Rectal smooth muscle tissue (tissue), 1 donor: Measurements from ENCODE around the gene IQCE.
A peak's percentile ranks its signal among the peaks of the same experiment; 100 is the strongest.

Experiments used
- H3K27ac ChIP-seq: one replicate; pipeline ENCODE4 v1.7.0; 2013; ENCODE audit warnings: low read depth, low read length, inconsistent platforms
- H3K27me3 ChIP-seq: one replicate; pipeline ENCODE4 v1.7.0; 2013; ENCODE audit warnings: low read length; ENCODE audit not compliant: control insufficient read depth, insufficient read depth
- H3K36me3 ChIP-seq: one replicate; pipeline ENCODE4 v1.7.0; 2013; ENCODE audit warnings: low read length; ENCODE audit not compliant: control insufficient read depth, insufficient read depth
- H3K4me1 ChIP-seq: one replicate; pipeline ENCODE4 v1.7.0; 2013; ENCODE audit warnings: low read length; ENCODE audit not compliant: control insufficient read depth, insufficient read depth
- H3K4me3 ChIP-seq: one replicate; pipeline ENCODE4 v1.7.0; 2013; ENCODE audit warnings: low read length
- H3K9ac ChIP-seq: one replicate; pipeline ENCODE4 v1.7.0; 2013; ENCODE audit warnings: low read length

IQCE gene

GRCh38 chr7:2523941-2524807 is 34.6 kb upstream of the IQCE start:
- Histone ChIP-seq H3K27ac (peak overlapping the region; percentile 51), H3K36me3 (peaks cover 2% of the 10 kb centered on the region), H3K27me3 (peaks cover 23% of the 10 kb centered on the region), H3K4me3 (peak overlapping the region; percentile 78), H3K9ac (peak overlapping the region; percentile 21), H3K4me1 (peaks cover 4% of the 10 kb centered on the region)

DNA sequence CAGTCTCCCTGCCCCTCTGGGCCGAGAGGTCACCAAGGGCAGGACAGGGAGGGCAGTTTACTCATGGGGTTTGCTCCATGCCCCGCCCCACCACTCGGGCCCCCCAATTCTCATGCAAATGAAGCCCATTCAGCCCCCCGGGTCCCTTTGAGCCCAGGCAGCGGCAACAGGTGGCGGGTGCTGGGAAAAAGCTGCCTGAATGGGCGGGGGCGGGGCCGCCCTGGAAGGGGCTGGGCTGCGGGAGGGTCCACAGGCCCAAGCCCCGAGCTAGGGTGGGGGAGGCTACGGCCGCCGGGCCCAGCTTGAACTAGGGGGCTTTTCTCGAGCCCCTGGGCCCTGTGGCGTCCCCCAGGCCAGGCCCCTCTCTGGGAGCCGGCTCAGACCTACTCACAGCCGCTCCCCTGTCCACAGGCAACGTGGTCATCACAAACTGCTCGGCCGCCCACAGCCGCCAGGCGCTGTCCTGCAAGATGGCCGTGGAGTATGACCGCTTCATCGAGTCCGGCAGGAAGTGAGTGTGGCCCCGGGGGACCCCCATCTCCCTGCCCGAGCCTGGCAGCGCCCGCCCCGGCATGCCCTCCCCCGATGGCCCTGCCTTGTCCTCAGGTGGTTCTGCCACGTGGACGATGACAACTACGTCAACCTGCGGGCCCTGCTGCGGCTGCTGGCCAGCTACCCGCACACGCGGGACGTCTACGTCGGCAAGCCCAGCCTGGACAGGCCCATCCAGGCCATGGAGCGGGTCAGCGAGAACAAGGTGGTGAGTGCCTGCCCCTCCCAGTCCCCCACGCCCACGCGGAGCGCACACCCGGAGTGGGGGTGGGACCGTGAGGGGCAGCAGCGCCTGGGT is 33.7 kb upstream of the IQCE start:
- no peak overlapping the region for H3K4me3 ChIP-seq
- H3K9ac ChIP-seq = no peak overlapping the region
- H3K27me3 ChIP-seq = peaks cover 23% of the 10 kb centered on the region
- H3K4me1 ChIP-seq = peaks cover 4% of the 10 kb centered on the region
- H3K36me3 ChIP-seq = peaks cover 2% of the 10 kb centered on the region
- no peak overlapping the region for H3K27ac ChIP-seq

DNA sequence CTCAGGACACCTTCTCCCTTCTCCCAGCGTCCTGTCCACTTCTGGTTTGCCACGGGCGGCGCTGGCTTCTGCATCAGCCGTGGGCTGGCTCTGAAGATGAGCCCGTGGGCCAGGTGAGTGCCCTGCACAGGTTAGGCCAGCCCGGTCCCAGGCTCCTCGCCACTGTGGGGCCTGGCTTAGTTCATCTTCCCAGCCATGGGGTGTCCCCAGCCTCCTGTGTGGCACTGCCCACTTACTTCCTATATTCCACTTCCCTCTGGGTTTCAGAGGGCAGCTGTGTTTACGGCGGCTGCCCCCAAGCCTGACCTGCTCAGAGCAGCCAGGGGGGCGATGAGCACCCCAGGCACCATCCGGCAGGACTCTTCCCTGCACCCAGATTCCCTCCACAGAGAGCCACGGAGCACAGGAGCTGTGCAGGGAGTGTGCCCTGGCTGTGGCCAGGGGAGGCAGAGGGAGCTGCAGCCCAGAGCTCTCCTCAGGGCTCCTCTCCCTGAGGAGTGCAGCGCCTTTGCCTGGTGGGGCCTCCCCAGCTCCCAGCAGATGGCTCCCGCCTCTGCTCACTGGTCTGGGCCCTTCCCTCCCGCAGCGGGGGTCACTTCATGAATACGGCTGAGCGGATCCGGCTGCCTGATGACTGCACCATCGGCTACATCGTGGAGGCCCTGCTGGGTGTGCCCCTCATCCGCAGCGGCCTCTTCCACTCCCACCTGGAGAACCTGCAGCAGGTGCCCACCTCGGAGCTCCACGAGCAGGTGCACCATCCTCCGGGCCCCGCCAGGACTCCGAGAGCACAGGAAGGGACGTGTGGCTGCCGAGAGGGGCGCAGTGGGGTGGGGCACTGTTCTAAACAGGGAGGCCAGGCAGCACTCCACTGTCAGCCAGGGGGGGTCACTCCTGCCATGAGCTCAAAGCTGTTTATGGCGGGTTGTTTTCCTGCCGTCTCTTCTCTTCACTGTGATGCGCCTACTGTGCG is 32.8 kb upstream of the IQCE start:
- Histone ChIP-seq H3K4me1 (peaks cover 2% of the 10 kb centered on the region), H3K27me3 (peaks cover 19% of the 10 kb centered on the region), H3K27ac (no peak overlapping the region), H3K36me3 (peaks cover 2% of the 10 kb centered on the region), H3K9ac (no peak overlapping the region), H3K4me3 (peak overlapping the region; percentile 13)

GRCh38 chr7:2526659-2527504 is 31.9 kb upstream of the IQCE start:
- no peak overlapping the region for H3K9ac ChIP-seq
- H3K27me3 ChIP-seq = peaks cover 15% of the 10 kb centered on the region
- H3K27ac ChIP-seq = no peak overlapping the region
- H3K4me3 ChIP-seq = no peak overlapping the region
- H3K36me3 ChIP-seq = peaks cover 2% of the 10 kb centered on the region
- H3K4me1 ChIP-seq = peaks cover 2% of the 10 kb centered on the region

GRCh38 chr7:2527505-2528467 is 31.0 kb upstream of the IQCE start:
- Histone ChIP-seq H3K9ac (no peak overlapping the region), H3K27ac (no peak overlapping the region), H3K4me3 (no peak overlapping the region), H3K36me3 (peaks cover 2% of the 10 kb centered on the region), H3K27me3 (peaks cover 8% of the 10 kb centered on the region), H3K4me1 (peaks cover 2% of the 10 kb centered on the region)

DNA sequence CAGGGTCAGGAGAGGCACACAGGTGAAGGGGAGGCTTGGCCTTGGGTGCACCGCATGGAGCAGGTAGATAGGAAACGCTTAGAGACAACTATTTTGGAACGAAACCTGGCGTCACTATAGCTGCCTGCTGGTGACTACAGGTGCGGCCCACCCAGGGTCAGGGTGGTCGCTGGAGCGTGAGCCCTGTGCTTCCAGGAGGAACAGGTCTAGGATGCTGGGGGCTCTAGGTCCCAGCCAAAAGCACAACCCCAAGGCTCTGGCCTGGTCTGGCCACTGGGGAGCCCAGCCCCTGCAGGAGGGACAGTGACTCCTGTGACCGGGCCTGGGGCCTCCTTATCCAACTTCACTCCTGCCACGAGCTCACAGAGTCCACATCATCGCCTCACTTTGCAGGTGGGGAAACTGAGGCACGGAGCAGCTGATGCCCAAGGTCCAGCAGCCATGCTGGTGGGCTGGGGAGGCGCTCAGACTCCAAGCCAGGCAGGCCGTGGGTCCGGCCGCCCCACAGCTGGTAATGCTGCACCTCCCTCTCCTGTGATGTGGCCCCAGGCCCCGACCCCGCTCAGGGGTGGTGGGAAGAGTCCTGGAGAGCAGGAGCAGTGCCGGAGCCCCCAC is 30.2 kb upstream of the IQCE start:
- Histone ChIP-seq H3K4me3 (no peak overlapping the region), H3K9ac (no peak overlapping the region), H3K4me1 (no peaks in the 10 kb centered on the region), H3K27me3 (peaks cover 8% of the 10 kb centered on the region), H3K36me3 (peaks cover 2% of the 10 kb centered on the region), H3K27ac (no peak overlapping the region)

GRCh38 chr7:2529161-2530070 is 29.4 kb upstream of the IQCE start:
- no peaks in the 10 kb centered on the region for H3K4me1 ChIP-seq
- H3K27me3 ChIP-seq = peaks cover 6% of the 10 kb centered on the region
- no peak overlapping the region for H3K9ac ChIP-seq
- H3K27ac ChIP-seq = peak overlapping the region; percentile 55
- no peak overlapping the region for H3K4me3 ChIP-seq
- peaks cover 2% of the 10 kb centered on the region for H3K36me3 ChIP-seq

DNA sequence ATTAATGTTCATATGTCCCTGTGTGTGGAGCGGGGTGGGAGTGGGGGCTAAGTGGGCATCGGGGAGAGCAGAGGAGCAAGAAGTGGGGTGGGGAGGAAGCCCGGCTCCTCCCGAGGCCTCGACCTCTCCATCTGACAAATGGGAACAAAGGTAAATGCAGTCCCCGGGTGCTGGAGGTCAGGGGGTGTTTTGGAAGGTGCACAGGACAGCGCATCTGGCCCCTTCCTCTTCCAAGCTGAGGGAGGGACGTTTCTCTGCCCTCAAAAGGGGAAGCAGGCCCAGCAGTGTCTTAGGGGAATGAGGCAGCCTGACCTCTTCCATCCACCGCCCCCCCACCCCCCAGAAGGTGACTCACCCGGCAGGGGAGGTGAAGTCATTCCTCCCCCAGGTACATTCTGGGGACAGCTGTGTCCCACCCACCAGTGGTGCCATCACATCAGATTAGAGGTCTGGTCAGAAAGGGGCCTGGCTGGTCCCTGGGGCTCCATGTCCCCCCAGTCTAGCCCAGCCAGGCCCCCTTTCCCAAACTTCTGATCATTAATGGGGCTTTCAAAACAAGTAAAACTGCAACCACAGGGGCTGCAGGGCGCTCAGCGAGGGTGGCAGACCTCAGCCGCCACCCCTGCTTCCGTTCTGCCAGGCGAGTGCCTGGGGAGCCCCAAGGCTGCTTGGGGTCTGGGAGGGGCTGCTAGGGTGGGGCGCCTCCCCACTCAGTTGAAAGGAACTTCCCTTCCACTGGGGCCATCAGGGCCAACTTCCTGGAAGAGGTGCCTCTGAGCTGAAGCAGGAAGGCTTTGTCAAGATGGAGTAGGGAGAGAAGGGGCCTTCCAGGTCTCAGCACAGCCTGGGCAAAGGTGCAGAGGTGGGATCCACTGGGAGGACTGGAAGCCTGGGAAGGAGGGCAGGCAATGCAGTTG is 28.4 kb upstream of the IQCE start:
- no peak overlapping the region for H3K9ac ChIP-seq
- H3K36me3 ChIP-seq = peaks cover 2% of the 10 kb centered on the region
- no peak overlapping the region for H3K27ac ChIP-seq
- H3K4me3 ChIP-seq = no peak overlapping the region
- H3K4me1 ChIP-seq = no peaks in the 10 kb centered on the region
- H3K27me3 ChIP-seq = peaks cover 6% of the 10 kb centered on the region
